Hippocampal formation (tissue), 2 donors: Measurements from ENCODE around the gene ZNF618.

ENCODE experiments used
- DNase-seq, 2 donors: peaks; one replicate each; lab custom pipeline; 2025; lab: John Stamatoyannopoulos, UW

The ZNF618 gene

DNA sequence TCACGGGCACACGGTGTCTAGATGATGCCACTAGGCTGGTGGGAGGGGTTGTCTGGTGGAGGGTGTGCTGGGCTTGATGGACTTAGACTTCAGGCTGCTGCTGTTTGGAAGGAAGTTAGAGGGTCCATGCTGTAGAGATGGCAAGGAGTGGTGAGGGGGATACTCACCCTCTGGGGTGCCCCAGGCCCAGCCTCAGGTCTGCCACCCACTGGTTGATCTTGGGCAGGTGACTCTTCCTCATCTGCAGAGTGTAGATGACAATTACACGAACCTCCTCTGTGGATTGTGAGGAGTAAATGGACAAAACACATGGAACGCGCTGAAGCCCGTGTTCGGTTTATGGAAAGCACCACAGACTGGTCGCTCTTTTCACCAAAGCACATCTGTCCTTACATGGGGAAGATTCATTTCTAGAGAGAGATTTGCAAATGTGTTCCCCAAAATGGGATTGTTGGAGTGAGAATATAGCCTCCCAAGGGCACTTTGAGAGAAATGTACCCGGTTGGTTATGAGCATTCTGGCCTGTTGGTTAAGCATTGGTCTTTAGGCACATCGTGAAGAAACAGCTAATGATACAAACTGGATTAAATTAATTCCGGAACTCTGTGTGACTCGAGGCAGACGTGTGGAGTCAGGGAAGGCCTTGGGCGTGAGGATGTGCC lies 58.2 kb downstream of the ZNF618 start:
- no peak for DNase-seq

DNA sequence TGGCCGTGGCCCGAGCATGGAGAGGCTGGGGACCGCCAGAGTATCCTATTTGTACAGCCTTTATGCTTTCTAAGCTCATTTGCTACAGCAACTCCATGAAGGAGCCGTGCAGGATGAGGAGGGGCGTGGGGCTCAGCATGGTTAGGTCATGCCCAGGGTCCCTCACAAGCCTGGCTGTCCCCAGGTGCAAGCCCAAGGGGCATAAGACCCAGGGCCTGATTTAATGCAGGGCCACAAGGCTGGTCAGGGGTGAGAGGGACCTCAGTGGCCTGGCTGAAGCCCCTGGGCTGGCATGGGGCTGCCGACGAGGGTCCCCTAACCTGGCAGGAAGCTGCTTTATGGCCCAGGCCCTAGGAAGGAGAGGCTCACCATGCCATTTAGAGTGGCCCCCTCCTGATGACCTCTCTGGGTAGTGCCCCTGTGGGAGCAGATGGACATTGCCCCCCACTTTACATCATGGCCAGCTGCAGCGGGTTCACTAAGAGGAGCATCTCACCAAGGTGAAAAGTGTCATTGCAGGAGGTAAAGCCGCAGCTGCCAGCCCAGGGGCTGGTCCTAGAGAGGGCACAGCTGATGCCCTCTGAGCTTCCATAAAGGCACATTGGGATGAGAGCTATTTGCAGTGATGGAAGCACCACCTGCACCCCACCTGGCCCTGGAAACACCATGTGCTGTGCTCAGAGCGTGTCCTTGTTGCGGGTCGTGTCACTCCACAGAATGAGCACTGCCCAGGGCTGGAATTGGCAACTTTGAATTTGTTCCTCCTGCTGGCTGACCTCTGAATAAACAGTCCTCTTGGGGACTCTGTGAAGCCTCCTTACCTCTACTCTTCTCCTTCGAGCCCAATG lies 58.9 kb downstream of the ZNF618 start:
- no peak for DNase-seq

DNA sequence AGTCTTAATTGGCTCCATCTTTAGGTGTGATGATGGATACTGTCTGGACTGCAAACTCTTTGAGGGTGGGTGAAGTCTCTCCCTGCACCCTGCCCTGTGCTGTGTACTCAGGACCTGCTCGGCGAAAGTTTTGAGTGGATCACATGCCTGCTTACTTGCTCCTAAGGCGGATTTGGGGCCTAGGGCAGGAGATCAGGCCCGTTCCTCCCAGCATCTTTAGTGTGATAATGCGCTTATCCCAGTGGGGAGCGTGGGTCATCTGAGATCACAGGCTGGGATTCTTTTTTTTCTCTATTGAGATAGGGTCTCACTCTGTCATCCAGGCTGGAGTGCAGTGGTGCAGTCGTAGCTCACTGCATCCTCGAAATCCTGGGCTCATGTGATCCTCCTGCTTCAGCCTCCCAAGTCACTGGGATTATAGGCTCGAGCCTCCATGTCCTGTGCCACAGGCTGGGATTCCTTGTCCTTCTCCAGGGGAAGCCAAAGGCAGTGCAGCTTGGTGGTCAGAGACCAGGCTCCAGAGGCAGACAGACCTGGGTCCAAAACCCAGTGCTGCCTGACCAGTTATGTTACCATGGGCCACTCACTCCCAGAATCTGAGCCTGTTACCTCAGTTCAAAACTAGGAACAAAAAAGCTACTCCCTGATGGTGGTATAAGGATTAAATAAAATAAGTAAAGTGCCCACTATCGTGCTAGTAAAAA lies 59.7 kb downstream of the ZNF618 start:
- DNase-seq, result no peak

DNA sequence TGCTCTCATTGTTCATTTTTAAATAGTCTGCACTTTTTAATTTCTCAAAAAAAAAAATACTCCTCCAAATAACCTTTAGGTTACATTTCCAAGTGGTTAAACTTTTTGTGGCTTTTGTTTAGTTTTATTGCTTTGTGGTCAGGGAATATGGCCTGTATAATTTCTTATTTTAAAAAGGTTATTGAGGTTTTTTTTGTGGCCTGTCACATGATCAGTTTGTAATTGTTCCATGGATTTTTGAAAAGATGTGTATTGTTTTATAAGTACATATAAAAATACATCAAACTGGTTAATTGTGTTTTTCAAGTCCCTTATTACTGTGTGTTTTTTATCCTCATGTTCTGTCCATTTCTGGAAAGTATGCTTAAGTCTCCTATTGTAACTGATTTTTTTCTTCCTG lies 64.0 kb downstream of the ZNF618 start:
- DNase-seq, result no peak

DNA sequence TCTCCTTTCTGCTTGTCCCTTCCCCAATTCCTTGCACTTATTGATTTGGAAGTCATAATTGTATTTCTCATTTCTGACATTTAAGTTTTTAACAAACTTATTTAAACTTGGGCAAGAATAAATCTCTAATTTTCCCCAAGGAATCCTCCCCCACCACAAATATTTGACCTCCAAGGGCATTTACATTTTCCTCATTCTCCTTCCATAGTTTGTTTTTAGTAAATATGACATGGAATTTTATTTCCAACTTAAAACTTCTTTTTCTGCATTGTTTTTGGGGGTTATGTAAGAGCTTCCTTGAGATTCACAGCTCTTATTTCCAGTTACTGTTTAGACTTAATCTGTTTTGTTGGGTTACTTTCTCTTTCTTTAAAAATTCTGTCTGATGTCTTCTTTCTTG lies 64.9 kb downstream of the ZNF618 start:
- DNase-seq, result no peak

DNA sequence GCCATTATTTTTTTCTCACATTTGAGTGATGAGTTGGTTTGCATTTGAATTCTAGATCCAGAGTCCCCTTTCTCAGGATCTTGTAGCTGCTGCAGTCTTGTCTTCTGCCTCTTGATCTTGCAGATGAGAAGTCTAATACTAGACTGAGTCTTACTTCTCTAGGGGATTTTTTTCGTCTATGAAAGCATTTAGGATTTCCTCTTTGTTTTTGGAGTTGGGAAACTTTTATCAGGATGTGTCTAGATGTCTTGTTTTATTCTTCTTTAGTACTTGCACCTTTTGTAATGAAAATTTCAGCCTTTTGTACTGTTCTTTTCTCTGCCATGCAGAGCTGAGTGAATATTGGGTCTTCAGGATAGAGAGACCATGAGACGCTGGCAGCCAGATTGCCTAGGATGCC lies 65.4 kb downstream of the ZNF618 start:
- DNase-seq, result no peak

DNA sequence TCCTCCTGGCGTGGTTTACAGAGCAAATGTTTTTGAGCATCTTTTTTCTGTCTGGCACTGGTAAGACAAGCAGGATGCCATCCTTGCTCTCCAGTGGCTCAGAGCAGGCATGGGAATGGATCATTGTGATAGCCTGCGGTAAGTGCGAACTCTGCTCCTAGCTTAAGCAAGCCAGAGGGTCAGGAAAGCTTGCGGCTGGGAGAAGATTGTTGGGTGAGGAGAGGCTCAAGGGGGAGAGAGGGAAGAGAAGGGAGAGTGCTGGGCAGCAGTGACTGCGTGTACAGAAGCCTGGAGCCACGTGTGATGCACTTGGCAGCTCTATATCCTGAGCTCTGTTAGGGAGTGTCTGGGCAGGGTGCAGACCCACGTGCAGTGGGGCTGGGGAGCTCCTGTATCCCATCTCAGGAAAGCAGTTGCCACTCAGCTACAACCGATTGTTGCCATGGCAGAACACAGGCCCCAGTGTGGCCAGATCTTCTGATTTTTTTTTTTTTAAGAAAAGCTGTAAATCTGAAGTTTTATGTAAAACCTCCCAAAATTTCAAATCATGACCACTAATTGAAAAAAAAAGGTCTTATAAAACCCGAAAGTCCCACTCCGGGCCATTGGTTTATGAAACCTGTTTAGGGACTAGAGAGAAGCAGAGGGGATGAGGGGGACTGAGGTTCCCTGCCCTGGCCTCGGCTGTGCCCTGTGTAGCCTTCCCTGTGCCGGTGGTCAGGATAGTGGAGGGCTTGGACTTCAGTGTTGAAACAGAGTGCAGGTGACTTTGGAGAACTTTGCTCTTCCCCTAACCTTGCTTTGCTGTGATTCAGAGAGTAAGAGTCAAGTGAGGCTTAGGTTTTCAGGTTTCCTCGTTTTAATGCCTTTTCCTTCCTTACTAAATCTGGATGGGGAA lies 67.3 kb downstream of the ZNF618 start:
- DNase-seq, result no peak

DNA sequence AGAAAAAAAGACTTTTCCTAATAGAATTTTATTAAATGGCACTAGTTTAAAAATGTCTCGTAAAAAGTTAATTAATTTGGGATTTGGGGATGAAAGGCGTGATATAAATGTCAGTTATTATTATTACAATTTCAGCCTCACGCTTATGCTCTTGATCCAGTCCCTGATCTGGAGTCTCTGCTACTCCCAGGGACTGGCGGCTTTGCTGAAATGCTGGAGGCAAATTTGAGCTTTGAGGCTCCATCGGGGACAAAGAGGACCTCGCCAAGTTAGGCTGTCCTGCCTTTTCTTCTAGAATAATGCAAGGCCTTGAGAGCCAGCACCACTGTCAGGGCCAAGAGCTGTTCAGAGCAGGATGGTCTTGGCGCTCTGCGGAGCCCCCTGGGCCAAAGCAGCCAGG lies 69.7 kb downstream of the ZNF618 start:
- no peak for DNase-seq

- no peak for DNase-seq
These were observed 70.5 kb downstream of the ZNF618 start for GRCh38 chr9:113946496-113947115.

DNA sequence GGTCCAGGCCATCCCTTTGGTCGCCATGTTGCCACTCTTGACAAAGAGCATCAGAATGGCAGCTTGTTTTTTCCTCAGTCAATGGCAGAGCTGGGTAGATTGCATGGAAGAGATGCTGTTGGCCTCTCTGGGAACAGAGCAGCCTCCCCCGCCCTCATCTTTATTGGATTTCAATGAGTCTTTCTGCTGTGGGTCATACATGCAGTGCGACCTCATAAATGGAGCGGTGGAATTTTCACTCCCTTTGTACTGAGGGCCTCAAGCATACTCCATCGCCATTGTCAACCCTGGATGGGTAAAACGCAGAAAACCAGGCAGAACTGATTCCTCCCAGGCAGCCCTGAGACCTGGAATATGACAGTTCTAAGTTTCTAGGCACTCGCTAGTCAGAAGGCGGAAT lies 71.8 kb downstream of the ZNF618 start:
- DNase-seq, result no peak

- DNase-seq, result no peak
These were observed 72.9 kb downstream of the ZNF618 start for GRCh38 chr9:113948891-113949570.

GRCh38 chr9:113949571-113950078 lies 73.5 kb downstream of the ZNF618 start:
- no peak for DNase-seq

DNA sequence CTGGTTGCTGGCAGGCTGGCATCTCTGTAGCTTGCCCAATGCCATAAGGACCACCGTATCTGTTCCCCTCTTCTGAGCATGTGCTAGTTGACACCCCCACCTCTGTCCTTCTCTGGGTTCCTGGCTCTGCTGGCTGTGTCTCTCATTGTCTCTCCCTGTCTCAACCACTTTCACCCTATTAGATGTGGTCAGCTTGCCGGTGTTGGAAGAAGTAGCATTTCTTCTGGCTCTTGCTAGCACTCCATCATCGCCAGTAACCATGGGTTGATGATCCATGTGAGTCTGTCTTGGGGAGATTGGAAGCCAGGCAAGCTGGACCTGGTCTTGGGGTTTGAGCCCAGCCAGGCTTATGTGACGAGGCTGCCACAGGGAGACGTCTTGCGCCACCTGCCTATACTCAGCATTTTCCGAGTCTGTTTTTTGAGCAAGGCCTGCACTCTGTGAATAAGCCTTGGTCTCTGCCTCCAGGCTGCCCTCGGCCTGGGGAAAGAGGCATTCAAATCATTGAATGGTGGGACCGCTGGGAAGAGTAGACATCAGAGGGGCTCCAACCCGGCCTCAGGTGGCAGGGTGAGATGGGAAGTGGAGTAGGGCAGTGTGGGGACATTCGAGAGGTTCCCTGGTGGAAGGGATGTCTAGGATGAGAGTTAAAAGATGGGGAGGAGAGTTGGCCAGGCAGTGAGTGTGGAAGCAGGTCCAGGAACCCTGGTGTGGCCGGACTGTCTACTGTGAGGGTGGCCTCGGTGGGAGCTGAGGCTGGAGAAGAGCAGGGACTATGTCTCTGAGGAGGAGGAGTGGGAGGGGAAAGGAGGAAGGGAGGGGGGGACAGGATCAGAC lies 74.3 kb downstream of the ZNF618 start:
- DNase-seq, result no peak

DNA sequence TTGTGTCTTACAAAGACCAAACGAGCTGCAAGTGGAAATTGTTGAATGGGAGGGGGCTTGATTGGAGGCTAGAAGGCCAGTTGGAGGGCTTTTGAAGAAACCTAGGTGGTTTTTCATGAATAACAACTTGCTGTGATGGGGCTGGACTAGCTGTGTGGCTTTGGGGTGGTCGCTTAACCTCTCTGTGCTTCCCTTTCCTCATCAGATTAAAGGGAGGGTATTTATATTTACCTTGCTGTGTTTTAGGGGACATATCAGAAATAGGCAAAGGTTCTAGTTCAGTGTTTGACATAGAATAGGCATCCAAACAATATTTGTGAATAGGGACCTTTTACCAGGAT lies 74.9 kb downstream of the ZNF618 start:
- DNase-seq, result no peak

DNA sequence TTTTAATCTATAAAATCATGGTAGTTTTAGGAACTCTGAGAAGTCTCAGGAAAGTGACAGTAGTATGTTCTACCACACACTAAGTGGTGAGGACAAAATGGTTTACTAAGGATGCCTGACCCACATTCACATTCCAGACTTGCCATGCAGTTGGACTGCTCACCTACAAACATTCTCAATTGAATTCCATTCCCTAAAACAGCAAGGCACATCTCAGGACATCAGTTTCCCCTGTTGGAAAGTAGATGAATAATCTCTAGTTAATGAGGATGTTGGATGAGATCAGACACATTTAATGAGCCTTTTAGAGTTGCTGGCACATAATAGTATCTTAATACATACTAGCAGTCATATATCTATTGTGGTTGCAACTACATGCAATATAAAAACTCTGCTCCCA lies 76.6 kb downstream of the ZNF618 start:
- DNase-seq, result no peak

- DNase-seq, result no peak
These were observed 77.4 kb downstream of the ZNF618 start for GRCh38 chr9:113953531-113953930.

DNA sequence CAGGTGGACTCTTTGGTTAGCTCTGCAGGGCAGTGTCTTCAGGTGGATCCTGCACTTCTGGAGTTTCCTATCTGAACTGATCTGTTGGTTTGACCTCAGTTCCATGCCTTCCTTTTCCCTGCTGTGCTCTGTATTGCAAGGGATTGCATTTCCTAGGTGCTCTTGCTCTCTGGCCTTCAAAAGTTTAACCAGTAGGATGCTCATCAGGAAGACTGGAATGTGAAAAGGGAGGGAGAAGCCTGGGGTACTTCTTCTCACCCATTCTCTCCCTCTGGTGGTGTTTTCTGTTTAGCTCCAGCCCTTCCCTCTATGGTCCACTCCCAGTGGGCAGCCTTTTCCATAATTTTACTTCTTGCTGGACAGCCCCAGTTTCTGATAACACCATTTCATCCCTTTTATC lies 78.5 kb downstream of the ZNF618 start:
- DNase-seq, result no peak

GRCh38 chr9:113955076-113955752 lies 79.1 kb downstream of the ZNF618 start:
- DNase-seq, result no peak

GRCh38 chr9:113956901-113957300 lies 80.8 kb downstream of the ZNF618 start:
- no peak for DNase-seq
